Measurements from ENCODE around the gene SAMD4A.

GRCh38 chr14:54533100-54533499 lies 33.8 kb upstream of the SAMD4A start:
- no peak for TF ChIP-seq CTCF (IDR thresholded peaks at IDR 0.05; ENCODE audit: insufficient read depth, low read length)
- TF ChIP-seq REST (IDR thresholded peaks at IDR 0.05; ENCODE audit: insufficient replicate concordance, low read depth), result no peak

Measured in HL-60 (cell line).